C4-2B (cell line): ENCODE data around the gene LMF1.
A peak's percentile ranks its signal among the peaks of the same experiment; 100 is the strongest.

ENCODE experiments used
- H3K27ac ChIP-seq: fragments of 450-650 bp; 2 replicates; pipeline ENCODE4 v1.5.1; 2017
- ZFX ChIP-seq: fragments of 450-650 bp; IDR thresholded peaks from 2 replicates; pipeline ENCODE4 v1.6.1; 2017
- TF ChIP-seq, protein P1 (sequence below): fragments of 450-650 bp; conservative IDR thresholded peaks from 2 replicates; pipeline ENCODE4 v1.5.1; 2017; ENCODE audit warnings: mild to moderate bottlenecking

LMF1 gene

DNA sequence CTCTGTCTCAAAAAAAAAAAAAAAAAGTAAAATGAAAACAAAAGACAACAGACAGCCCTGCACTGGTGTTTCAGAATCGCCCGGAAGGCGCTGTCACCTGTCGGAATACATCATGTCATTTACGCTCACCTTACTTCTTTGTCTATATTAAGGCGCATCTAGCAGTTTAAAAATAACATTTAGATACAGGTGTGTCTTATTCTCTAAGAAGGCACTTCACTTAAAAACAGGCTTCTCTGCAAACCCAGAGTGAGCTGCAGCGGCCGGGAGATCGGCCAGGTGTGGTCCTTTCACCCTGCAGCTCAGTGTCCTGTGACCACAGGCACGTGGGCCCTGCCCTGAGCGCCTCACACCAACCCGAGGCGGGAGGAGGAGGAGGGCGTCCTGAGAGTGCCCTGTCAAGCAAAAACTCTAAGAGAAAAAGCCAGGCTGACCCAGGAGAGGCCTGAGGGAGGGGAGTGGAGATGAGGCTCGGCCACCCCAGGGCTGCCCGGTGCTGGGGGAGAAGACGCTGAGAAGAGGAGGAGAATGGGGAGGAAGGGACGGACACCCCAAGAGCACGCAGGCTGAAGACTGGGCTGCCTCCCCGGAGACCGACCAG, 3.3 kb upstream of the LMF1 start:
- H3K27ac ChIP-seq = no peak overlapping the region
- TF ChIP-seq, protein P1, sequence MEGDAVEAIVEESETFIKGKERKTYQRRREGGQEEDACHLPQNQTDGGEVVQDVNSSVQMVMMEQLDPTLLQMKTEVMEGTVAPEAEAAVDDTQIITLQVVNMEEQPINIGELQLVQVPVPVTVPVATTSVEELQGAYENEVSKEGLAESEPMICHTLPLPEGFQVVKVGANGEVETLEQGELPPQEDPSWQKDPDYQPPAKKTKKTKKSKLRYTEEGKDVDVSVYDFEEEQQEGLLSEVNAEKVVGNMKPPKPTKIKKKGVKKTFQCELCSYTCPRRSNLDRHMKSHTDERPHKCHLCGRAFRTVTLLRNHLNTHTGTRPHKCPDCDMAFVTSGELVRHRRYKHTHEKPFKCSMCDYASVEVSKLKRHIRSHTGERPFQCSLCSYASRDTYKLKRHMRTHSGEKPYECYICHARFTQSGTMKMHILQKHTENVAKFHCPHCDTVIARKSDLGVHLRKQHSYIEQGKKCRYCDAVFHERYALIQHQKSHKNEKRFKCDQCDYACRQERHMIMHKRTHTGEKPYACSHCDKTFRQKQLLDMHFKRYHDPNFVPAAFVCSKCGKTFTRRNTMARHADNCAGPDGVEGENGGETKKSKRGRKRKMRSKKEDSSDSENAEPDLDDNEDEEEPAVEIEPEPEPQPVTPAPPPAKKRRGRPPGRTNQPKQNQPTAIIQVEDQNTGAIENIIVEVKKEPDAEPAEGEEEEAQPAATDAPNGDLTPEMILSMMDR = no peak
- no peak for TF ChIP-seq ZFX

DNA sequence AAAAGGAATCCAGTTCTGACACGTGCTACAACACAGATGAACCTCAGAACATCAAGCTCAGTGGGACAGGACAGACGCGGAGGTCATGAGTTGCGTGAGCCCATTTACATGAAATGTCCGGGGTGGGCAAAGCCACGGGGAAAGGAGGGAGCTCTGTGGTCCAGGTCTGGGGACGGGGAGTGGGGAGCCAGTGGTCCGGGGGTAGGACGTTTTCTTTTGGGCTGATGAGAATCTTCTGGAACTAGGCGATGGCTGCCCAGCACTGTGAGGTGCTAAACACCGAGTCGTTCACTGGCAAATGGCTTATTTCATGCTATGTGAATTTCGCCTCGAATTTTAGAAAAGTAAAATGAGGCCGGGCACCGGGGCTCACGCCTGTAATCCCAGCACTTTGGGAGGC, 2.6 kb upstream of the LMF1 start:
- TF ChIP-seq, protein P1 = no peak
- no peak for TF ChIP-seq ZFX
- H3K27ac ChIP-seq = no peak overlapping the region

DNA sequence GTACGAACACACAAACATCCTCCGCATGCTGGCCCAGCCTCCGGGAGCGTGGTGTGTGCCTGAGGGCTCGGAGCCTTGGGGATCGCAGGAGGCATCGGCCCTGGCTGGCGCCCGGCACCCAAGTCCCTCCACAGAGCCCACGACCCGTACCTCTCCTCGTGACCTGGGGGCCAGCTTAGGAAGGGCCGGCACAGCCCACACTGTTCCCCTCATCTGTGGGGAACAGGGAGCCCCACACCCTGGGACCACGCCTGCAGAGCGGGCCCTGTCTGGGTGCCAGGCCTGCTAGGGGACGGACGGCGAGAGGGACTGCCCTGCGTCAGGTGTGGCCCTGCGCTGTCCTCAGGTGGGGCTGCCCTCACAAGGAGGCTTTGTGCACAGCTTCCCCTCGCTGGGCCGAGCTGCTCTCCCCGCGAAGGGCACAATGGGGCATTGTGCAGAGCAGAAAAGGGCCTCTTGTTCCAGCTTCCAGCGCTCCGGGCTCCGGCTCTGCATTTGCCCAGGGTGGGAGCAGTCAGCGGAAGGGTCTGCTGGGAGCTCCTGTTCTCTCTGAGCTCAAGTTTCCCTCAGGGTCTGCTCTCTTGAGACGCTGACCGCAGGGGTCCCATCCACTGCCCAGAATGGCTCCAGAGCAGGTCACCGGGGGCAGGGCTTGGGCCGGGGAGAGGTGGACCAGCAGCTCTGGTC, 1.7 kb upstream of the LMF1 start:
- TF ChIP-seq, protein P1 = no peak
- TF ChIP-seq ZFX = no peak
- H3K27ac ChIP-seq = no peak overlapping the region

DNA sequence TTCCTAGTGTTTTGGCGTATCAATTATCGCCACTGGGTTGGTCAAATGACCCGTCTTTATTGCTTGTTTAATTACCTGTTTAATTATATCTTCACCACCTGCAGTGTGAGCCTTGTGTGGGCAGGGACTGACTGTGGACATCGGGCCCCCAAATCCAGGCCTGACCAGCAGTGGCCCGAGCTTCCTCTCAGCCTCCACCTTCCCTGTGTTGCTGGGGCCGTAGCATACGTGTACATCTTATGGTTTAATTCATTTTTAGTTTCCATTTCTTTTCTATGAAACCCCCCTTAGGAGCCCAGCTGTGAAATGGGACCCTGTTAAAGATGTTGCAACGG, 1.2 kb upstream of the LMF1 start:
- no peak for TF ChIP-seq ZFX
- TF ChIP-seq, protein P1 = no peak
- no peak overlapping the region for H3K27ac ChIP-seq

DNA sequence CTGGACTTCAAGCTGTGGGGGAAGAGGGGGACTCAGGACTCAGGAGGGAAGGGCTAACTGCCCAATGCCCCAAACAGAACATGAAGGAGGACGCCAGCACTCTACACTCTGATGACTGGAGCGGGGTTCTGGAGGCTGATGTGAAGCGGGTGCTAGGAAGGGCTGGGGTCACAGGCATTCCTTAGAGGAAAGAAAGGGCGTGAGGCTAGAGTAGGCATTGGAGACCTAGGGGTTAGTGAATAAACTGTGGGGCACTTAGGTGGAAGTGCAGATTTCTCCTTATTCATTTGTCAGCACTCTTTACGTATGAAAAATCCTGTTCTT, 760 bp upstream of the LMF1 start:
- TF ChIP-seq, protein P1 = no peak
- no peak for TF ChIP-seq ZFX
- peak overlapping the region; percentile 97; the same call in 1 of the 2 replicates for H3K27ac ChIP-seq

DNA sequence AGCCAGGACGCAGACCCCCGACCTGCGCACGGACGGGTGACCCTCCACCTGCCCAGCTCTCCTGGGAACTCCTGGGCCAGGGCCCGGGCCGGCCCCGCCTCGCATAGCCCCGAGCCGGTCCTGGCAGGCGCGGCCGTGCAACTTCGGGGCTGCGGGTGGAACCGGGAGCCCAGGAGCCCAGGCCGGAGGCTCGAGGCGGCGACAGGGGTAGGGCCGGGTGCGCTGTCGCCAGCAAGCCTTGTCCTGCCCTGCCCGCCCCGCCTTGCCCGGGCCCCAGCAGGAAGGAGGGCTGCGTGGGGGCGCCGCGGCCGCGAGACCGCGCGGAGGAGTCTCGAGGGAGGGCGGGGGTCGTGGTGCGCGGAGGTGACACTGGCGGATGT, 408 bp downstream of the LMF1 start:
- H3K27ac ChIP-seq = peak overlapping the region; percentile 97

More for the DNA sequence above, 408 bp downstream of the LMF1 start:
- TF ChIP-seq, protein P1 = no peak
- peak; percentile 79; the same call in 1 of the 2 replicates for TF ChIP-seq ZFX
